ENCODE measurements around the gene NFIA.
"Not testable (repeated sequence)": the region's sequence is repeated elsewhere in the genome, so short reads cannot be mapped to it uniquely, and the experiment has no call there.

NFIA gene

GRCh38 chr1:61121631-61122030, 39.3 kb downstream of the NFIA start:
- no peak overlapping the region for H3K27ac ChIP-seq (ENCODE audit: low read depth, low read length)
- H3K9ac ChIP-seq (ENCODE audit: low read depth, low read length) = no peak overlapping the region

GRCh38 chr1:61122389-61122788, 40.0 kb downstream of the NFIA start:
- Histone ChIP-seq H3K9me3 (ENCODE audit: control insufficient read depth, insufficient read depth, low read length) (no peaks in the 10 kb centered on the region), H3K4me3 (ENCODE audit: low read depth, low read length) (no peak overlapping the region), H3K4me1 (ENCODE audit: control insufficient read depth, insufficient read depth, low read length) (no peaks in the 10 kb centered on the region; the same call in 1 of the 2 replicates), H3K36me3 (ENCODE audit: control insufficient read depth, insufficient read depth, low read length) (no peaks in the 10 kb centered on the region), H3K27me3 (ENCODE audit: control insufficient read depth, insufficient read depth, low read length) (no peaks in the 10 kb centered on the region), H3K9ac (ENCODE audit: low read depth, low read length) (no peak overlapping the region), H3K27ac (ENCODE audit: low read depth, low read length) (no peak overlapping the region)

More at GRCh38 chr1:61121631-61122030, 39.3 kb downstream of the NFIA start:
- Histone ChIP-seq H3K36me3 (ENCODE audit: control insufficient read depth, insufficient read depth, low read length) (no peaks in the 10 kb centered on the region), H3K4me1 (ENCODE audit: control insufficient read depth, insufficient read depth, low read length) (no peaks in the 10 kb centered on the region; the same call in 1 of the 2 replicates), H3K9me3 (ENCODE audit: control insufficient read depth, insufficient read depth, low read length) (no peaks in the 10 kb centered on the region), H3K27me3 (ENCODE audit: control insufficient read depth, insufficient read depth, low read length) (no peaks in the 10 kb centered on the region), H3K4me3 (ENCODE audit: low read depth, low read length) (no peak overlapping the region)

- H3K27me3 ChIP-seq (ENCODE audit: control insufficient read depth, insufficient read depth, low read length) = no peaks in the 10 kb centered on the region
- no peaks in the 10 kb centered on the region for H3K36me3 ChIP-seq (ENCODE audit: control insufficient read depth, insufficient read depth, low read length)
- H3K4me3 ChIP-seq (ENCODE audit: low read depth, low read length) = no peak overlapping the region
- H3K4me1 ChIP-seq (ENCODE audit: control insufficient read depth, insufficient read depth, low read length) = no peaks in the 10 kb centered on the region; the same call in 1 of the 2 replicates
- H3K9ac ChIP-seq (ENCODE audit: low read depth, low read length) = no peak overlapping the region
- H3K9me3 ChIP-seq (ENCODE audit: control insufficient read depth, insufficient read depth, low read length) = no peaks in the 10 kb centered on the region
- no peak overlapping the region for H3K27ac ChIP-seq (ENCODE audit: low read depth, low read length)
Measured at GRCh38 chr1:61123326-61123725, 41.0 kb downstream of the NFIA start.

GRCh38 chr1:61124078-61124477, 41.7 kb downstream of the NFIA start:
- no peak overlapping the region for H3K4me3 ChIP-seq (ENCODE audit: low read depth, low read length)
- no peaks in the 10 kb centered on the region for H3K9me3 ChIP-seq (ENCODE audit: control insufficient read depth, insufficient read depth, low read length)
- H3K9ac ChIP-seq (ENCODE audit: low read depth, low read length) = no peak overlapping the region
- H3K4me1 ChIP-seq (ENCODE audit: control insufficient read depth, insufficient read depth, low read length) = no peaks in the 10 kb centered on the region; the same call in 1 of the 2 replicates
- H3K27me3 ChIP-seq (ENCODE audit: control insufficient read depth, insufficient read depth, low read length) = no peaks in the 10 kb centered on the region
- H3K27ac ChIP-seq (ENCODE audit: low read depth, low read length) = no peak overlapping the region
- no peaks in the 10 kb centered on the region for H3K36me3 ChIP-seq (ENCODE audit: control insufficient read depth, insufficient read depth, low read length)

- Histone ChIP-seq H3K36me3 (ENCODE audit: control insufficient read depth, insufficient read depth, low read length) (no peaks in the 10 kb centered on the region), H3K4me3 (ENCODE audit: low read depth, low read length) (no peak overlapping the region), H3K9ac (ENCODE audit: low read depth, low read length) (no peak overlapping the region), H3K27me3 (ENCODE audit: control insufficient read depth, insufficient read depth, low read length) (no peaks in the 10 kb centered on the region), H3K9me3 (ENCODE audit: control insufficient read depth, insufficient read depth, low read length) (no peaks in the 10 kb centered on the region), H3K4me1 (ENCODE audit: control insufficient read depth, insufficient read depth, low read length) (no peaks in the 10 kb centered on the region; the same call in 1 of the 2 replicates), H3K27ac (ENCODE audit: low read depth, low read length) (no peak overlapping the region)
Measured at GRCh38 chr1:61124696-61125095, 42.3 kb downstream of the NFIA start.

- H3K4me3 ChIP-seq (ENCODE audit: low read depth, low read length) = no peak overlapping the region
- H3K9ac ChIP-seq (ENCODE audit: low read depth, low read length) = no peak overlapping the region
- no peaks in the 10 kb centered on the region for H3K27me3 ChIP-seq (ENCODE audit: control insufficient read depth, insufficient read depth, low read length)
- no peak overlapping the region for H3K27ac ChIP-seq (ENCODE audit: low read depth, low read length)
- no peaks in the 10 kb centered on the region for H3K36me3 ChIP-seq (ENCODE audit: control insufficient read depth, insufficient read depth, low read length)
- H3K9me3 ChIP-seq (ENCODE audit: control insufficient read depth, insufficient read depth, low read length) = no peaks in the 10 kb centered on the region
- no peaks in the 10 kb centered on the region; the same call in 1 of the 2 replicates for H3K4me1 ChIP-seq (ENCODE audit: control insufficient read depth, insufficient read depth, low read length)
Measured at GRCh38 chr1:61125263-61125662, 42.9 kb downstream of the NFIA start.

- Histone ChIP-seq H3K36me3 (ENCODE audit: control insufficient read depth, insufficient read depth, low read length) (no peaks in the 10 kb centered on the region), H3K4me1 (ENCODE audit: control insufficient read depth, insufficient read depth, low read length) (no peaks in the 10 kb centered on the region), H3K4me3 (ENCODE audit: low read depth, low read length) (no peak overlapping the region), H3K27ac (ENCODE audit: low read depth, low read length) (no peak overlapping the region), H3K27me3 (ENCODE audit: control insufficient read depth, insufficient read depth, low read length) (no peaks in the 10 kb centered on the region), H3K9me3 (ENCODE audit: control insufficient read depth, insufficient read depth, low read length) (no peaks in the 10 kb centered on the region), H3K9ac (ENCODE audit: low read depth, low read length) (no peak overlapping the region)
Measured at GRCh38 chr1:61125895-61126294, 43.5 kb downstream of the NFIA start.

- not testable (repeated sequence) for H3K4me3 ChIP-seq (ENCODE audit: low read depth, low read length); H3K36me3 ChIP-seq (ENCODE audit: control insufficient read depth, insufficient read depth, low read length); H3K27me3 ChIP-seq (ENCODE audit: control insufficient read depth, insufficient read depth, low read length); H3K9me3 ChIP-seq (ENCODE audit: control insufficient read depth, insufficient read depth, low read length); H3K9ac ChIP-seq (ENCODE audit: low read depth, low read length); H3K27ac ChIP-seq (ENCODE audit: low read depth, low read length); H3K4me1 ChIP-seq (ENCODE audit: control insufficient read depth, insufficient read depth, low read length)
Measured at GRCh38 chr1:61126843-61127242, 44.5 kb downstream of the NFIA start.

GRCh38 chr1:61130338-61131000, 48.1 kb downstream of the NFIA start:
- Histone ChIP-seq H3K4me1 (ENCODE audit: control insufficient read depth, insufficient read depth, low read length) (no peaks in the 10 kb centered on the region), H3K27ac (ENCODE audit: low read depth, low read length) (no peak overlapping the region), H3K9me3 (ENCODE audit: control insufficient read depth, insufficient read depth, low read length) (no peaks in the 10 kb centered on the region), H3K36me3 (ENCODE audit: control insufficient read depth, insufficient read depth, low read length) (no peaks in the 10 kb centered on the region), H3K9ac (ENCODE audit: low read depth, low read length) (no peak overlapping the region), H3K27me3 (ENCODE audit: control insufficient read depth, insufficient read depth, low read length) (no peaks in the 10 kb centered on the region), H3K4me3 (ENCODE audit: low read depth, low read length) (no peak overlapping the region)

- no peak overlapping the region for H3K27ac ChIP-seq (ENCODE audit: low read depth, low read length)
- H3K36me3 ChIP-seq (ENCODE audit: control insufficient read depth, insufficient read depth, low read length) = no peaks in the 10 kb centered on the region
- no peak overlapping the region for H3K4me3 ChIP-seq (ENCODE audit: low read depth, low read length)
- no peaks in the 10 kb centered on the region for H3K9me3 ChIP-seq (ENCODE audit: control insufficient read depth, insufficient read depth, low read length)
- H3K27me3 ChIP-seq (ENCODE audit: control insufficient read depth, insufficient read depth, low read length) = no peaks in the 10 kb centered on the region
- no peak overlapping the region for H3K9ac ChIP-seq (ENCODE audit: low read depth, low read length)
- H3K4me1 ChIP-seq (ENCODE audit: control insufficient read depth, insufficient read depth, low read length) = no peaks in the 10 kb centered on the region
Measured at GRCh38 chr1:61131248-61131647, 48.9 kb downstream of the NFIA start.

GRCh38 chr1:61131716-61132115, 49.4 kb downstream of the NFIA start:
- no peak overlapping the region for H3K4me3 ChIP-seq (ENCODE audit: low read depth, low read length)

More at GRCh38 chr1:61131716-61132115, 49.4 kb downstream of the NFIA start:
- Histone ChIP-seq H3K27me3 (ENCODE audit: control insufficient read depth, insufficient read depth, low read length) (no peaks in the 10 kb centered on the region), H3K4me1 (ENCODE audit: control insufficient read depth, insufficient read depth, low read length) (no peaks in the 10 kb centered on the region), H3K9me3 (ENCODE audit: control insufficient read depth, insufficient read depth, low read length) (no peaks in the 10 kb centered on the region), H3K27ac (ENCODE audit: low read depth, low read length) (no peak overlapping the region), H3K36me3 (ENCODE audit: control insufficient read depth, insufficient read depth, low read length) (no peaks in the 10 kb centered on the region), H3K9ac (ENCODE audit: low read depth, low read length) (no peak overlapping the region)
